ENCODE measurements around the gene RFC4.

RFC4 gene

DNA sequence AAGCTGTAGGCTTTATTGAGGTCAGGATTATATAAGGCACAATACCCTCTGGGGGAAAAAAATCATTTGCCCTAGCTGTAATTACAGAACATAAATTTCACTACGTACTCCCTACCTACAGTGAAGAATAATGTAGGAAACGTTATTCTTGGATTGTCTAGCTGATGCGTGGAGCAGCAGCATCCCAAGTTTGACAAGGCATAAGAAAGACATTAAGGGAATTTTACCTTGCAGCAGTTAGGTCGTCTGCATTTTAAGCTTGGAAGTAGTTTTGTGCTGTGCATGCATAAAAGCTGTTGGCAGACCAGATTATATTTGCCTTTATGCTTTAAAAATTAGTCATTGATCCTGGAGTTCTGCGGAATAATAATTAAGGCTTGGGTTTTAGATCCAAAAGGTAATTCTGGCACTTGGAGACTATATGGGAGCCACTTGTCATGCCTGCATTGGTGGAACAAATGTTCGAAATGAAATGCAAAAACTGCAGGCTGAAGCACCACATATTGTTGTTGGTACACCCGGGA, 20.7 kb downstream of the RFC4 start:
- DNase-seq = no peak

DNA sequence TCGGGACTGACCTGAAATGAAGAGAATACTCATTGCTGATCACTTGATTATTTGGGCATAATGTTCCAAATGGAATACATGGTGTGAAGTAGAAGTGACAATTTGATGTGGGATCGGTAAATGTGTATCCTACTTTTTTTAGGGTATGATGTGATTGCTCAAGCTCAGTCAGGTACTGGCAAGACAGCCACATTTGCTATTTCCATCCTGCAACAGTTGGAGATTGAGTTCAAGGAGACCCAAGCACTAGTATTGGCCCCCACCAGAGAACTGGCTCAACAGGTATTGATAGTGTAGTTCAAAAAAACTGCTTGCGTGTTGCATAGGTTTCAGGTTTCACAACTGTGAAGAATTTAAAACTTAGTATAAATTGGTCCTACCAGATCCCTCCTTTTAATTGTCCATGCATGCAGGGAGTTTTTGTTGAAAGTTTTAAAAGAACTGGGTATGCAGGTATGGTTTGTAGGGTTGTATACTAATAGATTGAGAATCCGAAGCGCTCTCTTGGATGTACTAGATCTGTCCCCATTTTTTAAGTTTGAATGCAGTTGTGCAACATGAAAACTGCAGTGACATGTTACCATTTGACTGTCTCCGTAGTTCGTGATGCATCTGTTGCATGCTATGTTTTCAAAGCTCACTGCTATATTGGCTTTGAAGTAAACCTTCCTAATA, 21.3 kb downstream of the RFC4 start:
- no peak for DNase-seq

DNA sequence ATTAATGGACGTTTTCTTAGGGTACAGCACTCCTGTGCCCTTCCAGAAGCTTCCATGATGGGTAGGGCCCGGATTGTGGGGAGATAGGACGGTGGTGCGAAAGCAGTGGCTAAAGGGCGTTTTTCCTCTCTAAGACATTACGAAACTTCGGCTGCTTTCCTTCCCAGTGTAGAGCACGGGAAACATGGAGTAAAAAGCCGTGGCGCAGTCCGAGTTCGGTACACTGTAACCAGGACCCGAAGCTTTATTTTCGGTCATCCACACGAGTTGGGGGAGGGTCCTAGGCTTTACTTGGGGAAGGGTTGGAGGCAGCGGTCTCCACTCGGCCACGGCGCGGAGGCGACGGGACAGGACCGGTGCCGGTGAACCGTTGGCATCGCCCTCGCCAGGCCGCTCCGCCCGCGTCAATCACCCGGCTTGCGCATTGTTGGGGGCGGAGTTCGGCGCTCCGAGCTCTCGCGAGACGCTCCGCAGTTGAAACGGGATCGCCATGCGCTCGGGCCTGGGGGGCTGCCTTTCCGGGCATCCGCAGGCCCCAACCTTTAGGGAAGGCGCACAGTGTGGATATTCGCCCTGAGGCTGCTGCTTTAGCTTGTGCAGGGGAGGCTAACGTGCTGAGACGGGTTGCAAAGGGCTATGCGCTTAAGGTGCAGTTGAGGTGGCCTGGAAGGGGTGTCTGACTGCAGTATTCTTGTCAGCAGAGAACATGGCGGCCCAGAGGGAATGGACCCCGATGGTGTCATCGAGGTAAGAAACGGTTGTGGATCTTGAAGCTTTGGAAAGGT, 22.4 kb downstream of the RFC4 start:
- DNase-seq = peak; percentile 15

DNA sequence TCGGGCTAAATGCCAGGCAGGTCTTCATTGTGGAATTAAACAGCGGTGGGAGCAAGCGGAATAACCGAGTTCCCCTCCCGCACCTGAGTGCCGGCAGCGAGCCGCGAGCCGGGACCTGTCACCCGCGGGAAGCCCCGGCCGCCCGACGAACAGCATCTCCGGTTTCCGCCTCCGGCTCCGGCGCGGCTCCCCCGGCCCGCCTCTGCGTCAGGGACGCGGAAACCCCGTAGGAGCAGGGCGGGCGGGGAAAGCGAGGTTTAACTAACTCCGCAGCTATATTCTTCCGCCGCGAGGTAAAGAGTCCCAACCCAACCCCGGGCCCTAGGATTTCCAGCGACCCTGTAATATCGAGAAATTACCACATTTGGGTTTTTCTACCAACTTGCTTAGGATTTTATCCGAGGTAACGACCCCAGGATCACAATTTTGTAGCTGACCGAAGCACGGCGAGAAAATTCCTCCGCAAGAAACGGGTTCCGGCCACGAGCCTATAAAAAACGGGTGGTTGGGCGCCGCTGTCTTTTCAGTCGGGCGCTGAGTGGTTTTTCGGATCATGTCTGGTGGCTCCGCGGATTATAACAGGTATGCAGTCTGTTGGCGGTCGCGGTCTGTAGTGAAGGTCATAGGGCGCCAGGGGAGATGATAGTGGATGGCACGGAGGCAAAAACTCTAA, 23.1 kb downstream of the RFC4 start, which contains the start of gene EIF4A2:
Gene EIF4A2 (plus strand): TSS at position 520 of the 673 bp plus-strand sequence. CDS start 34 bp downstream, at position 554.
- peak; percentile 73 for DNase-seq

DNA sequence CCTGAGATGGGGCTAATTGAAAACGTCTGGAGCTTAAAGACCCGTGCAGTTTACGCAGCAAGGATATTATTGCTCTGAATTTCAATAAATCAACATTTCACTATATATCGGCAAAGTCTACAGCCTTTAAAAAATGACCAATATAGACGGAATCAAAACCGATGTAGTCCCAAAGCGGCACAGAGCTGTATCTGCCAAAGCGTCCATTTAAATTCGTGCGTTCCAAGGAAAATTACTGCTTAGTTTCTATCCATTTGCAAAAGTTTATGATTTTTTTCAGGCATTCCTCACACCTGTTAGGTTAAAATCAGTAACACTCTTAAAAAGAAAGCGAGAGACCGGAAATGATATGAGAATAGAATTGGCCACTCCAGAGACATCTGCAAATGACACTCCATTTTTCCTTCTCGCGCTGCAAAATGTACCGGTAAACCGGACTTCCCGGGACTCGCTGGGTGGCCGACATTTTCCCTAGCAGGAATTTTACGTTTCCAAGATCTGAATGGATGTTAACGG, 23.7 kb downstream of the RFC4 start:
- peak; percentile 57 for DNase-seq

DNA sequence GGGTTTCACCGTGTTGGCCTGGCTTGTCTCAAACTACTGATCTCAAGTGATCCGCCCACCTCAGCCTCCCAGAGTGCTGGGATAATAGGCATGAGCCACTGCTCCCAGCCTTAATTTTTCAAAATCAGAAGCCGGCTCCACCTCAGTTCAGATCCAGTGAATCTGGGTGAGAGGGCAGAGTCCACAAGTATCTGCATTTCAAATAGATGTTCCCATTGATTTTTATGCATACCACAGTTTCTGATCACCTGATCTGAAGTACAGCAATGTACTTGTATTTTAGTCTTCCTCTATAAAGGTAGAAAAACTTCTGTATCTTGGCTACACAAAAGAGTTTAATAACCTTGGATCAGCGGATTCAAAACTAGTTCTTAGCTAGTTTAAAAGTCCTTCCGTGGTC, 27.1 kb downstream of the RFC4 start:
- DNase-seq = no peak

DNA sequence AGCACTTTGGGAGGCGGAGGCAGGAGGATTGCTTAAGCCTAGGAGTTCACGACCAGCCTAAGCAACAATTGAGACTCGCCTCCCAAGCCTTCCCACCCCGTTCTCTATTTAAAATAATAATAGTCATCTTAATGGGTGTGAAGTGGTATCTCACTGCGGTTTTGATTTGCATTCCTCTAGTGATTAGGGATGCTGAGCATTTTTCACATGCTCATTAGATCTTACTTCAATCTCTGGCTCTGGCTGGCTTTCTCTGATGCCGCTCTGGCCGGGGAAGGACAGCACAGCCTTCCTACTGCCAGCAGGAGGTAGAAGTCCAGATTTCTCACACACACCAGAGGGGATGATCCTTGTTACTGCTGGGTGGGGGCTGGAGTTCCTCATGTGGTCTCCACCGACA, 30.3 kb downstream of the RFC4 start:
- DNase-seq = no peak

DNA sequence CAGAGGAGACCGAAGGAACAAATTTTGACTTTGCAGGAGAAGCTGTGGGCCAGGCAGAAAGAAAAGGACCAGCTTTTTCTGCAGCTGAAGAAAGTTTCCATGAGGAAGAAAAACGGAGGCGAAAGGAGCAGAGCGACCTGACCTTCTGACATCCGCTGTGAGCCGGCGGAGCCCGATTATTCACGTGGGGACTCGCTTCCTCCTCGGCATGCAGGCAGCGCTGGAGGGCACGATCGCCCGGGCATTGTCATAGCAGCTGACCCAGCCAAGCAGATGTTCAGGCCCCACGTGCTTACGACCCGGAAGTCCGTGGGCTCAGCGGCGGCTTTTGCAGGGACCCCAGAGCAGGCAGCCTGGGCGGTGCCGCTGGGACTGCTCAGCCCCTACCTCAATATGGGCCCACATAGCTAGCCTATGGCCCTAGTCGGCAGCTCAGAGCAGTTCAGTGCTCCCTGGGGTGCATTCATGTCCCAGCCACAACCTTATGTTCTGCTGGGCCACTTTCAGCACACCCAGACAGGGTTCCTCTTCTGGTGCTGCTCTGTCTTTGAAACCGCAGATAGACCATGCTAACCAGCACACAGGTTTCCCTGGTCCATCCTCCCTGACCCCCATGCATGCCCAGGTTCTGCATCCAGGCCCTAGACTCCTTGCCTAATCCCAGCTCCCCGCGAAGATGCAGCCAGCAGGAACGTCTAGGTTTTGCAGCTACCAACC, 33.4 kb downstream of the RFC4 start:
- DNase-seq = no peak

DNA sequence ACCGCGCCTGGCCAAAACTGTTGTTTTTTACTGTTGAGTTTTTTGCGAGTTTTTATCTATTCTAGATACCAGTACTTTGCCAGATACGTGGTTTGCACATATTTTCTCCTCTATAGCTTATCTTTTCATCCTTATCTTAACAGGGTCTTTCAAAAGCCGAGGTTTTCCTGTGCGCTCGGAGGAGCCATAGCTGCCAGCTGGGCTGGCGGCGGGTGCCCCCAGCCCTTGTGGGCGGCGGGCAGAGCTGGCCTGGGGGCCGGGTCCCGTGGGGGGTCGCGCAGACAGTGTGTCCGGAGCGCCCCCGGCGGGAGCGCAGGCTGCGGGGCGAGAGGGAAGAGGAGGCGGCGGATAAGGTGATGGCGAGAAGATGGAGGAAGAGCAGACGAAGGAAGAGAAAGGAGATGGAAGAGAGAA, 34.0 kb downstream of the RFC4 start:
- no peak for DNase-seq

DNA sequence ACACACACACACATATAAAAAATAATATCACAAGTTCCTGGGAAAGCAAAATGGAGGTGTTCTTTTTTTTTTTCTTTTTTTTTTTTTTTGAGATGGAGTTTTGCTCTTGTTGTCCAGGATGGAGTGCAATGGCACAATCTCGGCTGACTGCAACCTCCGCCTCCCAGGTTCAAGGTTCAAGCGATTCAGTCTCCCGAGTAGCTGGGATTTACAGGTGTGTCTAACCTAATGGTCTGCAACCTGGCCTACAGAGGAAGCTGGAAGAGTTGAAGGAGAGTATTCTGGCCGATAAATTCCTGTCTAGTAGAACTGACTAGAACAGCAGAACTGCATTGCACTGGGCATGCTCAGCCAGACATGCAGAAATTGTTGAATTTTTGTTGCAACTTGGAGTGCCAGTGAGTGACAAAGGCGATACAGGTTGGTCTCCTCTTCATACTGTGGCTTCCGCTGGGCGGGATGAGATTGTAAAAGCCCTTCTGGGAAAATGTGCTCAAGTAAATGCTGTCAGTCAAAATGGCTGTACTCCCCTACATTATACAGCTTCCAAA, 45.3 kb downstream of the RFC4 start:
- DNase-seq = no peak

DNA sequence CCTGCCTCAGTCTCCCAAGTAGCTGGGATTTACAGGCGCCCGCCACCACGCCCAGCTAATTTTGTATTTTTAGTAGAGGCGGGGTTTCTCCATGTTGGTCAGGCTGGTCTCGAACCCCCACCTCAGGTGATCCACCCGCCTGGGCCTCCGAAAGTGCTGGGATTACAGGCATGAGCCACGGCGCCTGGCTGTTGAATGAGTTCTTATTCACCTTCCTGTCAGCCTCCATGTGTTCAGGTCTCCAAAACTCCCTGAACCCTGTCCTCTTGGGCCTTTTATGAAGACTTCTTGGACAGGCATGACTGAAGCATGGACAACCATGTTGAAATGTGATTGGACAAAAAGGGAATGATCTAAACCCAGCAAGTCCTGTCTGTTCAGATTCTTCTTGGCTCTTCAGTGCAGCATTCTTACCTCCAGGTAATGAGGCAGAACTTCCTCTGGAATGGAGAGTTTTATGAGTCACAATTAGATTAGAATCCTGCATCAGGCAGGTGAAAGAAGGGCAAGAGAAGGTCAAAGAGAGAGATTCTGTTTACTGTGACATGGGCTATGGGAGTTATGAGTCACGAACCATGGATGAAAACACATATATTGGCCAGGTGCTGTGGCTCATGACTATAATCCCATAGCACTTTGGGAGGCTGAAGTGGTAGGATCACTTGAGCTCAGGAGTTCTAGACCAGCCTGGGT, 46.0 kb downstream of the RFC4 start:
- no peak for DNase-seq

DNA sequence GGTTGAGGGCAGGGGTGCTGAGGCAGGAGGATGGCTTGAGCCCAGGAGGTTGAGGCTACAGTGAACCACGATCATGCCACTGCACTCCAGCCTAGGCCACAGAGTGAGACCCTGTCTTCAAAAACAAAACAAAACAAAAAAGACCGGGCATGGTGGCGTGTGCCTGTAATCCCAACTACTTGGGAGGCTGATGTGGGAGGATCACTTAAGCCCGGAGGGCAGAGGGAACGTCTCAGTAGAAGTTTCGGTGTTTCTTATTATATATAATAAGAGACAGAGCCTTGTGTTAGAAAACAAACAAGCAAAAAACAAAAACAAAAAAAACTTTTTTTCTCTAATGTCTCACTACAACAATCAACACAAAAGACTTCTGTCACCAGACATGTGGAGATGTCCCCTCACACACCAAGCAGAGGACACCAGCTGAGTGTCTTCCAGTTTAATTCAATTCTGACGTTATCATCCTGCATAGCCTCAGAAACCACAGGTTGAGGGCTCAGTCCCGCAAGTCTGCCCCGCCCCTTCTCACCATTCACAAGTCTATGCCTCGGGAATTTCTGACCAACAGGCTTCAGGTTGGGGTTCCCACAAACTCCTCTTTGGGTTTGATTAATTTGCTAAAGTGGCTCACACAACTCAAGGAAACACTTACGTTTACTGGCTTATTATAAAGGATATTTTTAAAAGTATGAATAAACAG, 46.9 kb downstream of the RFC4 start:
- no peak for DNase-seq

DNA sequence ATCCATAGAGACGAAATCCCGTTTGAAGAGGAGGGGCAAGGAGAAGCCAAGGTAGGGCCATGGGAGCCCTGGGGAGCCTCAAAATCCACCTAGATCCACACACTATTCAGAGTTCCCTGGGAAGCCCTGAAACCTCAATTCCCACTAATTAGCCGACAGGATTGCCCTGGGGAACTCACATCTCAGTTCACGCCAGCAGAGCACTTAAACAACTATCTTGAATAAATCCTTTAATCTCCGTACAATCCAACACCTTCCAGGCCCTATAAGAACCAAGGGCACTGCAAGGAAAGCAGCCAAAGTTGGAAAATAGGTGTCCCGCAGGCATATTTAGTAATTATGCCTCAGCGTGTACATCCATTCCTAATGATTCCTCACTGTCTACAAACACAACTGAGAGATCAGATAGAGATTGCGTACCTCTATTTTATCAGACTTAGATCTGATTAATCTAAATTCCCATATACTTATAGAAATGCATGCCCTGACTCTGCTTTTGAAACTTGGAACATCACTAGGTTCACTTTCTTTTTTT, 48.5 kb downstream of the RFC4 start:
- no peak for DNase-seq

DNA sequence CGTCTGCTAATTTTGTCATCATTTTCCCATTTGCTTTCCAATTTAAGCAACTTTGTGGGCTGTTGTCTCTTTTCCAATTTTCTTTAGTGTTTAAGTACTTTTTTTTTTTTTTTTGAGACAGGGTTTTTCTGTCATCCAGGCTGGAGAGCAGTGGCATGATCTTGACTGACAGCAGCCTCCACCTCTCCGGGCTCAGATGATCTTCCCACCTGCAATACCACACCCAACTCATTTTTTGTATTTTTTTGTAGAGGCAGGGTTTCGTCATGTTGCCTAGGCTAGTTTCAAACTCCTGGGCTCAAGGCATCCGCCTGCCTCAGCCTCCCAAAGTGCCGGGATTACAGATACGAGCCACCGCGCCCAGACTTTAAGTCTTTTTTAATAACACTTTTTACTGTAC, 49.1 kb downstream of the RFC4 start:
- no peak for DNase-seq

DNA sequence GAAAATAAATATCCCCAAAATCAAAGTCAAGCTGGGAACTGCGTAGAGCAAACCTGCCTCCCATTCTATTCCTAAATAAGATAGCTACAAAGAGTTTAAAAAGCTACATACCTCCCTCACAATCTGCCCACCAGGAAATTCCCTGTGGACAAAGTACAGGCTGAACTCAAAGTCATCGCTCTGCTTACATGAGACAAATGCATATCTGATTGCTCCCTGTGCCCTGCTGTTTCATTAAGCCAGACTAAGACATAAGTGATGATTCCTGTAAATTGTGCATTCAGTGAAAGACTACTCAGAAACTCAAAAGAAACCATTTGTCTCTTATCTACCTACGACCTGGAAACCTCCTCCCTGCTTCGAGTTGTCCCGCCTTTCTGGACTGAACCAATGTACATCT, 51.4 kb downstream of the RFC4 start:
- no peak for DNase-seq

DNA sequence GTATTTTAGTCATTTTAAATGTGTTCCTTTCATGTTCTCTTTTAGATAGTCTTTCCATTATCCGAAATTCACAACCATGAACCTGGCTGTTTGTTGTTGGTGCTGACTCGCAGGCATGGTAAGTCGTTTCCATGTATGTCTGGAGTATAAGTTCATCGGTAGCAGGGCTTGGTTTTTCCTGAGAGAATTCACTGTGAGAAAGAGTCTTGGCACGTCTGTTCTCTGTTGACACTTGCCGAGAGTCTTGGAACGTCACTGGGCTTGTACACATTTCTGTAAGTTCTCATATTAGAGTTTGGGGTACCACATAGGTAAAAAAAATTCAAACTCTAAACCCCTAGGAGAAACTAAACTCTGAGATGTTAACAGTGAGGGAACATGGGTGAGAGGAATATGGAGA, 52.3 kb downstream of the RFC4 start:
- no peak for DNase-seq

DNA sequence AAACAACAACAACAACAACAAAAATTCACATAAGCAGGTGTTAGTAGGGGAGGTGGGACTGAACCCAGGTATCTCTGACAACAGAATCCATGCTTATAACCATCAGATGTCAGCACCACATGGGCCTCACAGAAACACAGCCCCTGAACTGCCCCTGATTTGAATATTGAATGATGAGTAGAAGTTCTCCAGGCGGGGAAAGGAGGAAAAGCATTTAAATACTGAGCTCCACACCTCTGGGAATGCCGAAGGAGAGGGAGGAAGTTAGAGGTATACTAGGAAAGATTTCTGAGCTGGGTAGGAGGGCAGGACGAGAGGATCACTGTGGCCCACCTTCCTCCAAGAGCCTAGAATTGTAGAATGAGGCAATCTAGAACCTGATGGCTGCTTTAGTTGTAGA, 54.8 kb downstream of the RFC4 start:
- no peak for DNase-seq

DNA sequence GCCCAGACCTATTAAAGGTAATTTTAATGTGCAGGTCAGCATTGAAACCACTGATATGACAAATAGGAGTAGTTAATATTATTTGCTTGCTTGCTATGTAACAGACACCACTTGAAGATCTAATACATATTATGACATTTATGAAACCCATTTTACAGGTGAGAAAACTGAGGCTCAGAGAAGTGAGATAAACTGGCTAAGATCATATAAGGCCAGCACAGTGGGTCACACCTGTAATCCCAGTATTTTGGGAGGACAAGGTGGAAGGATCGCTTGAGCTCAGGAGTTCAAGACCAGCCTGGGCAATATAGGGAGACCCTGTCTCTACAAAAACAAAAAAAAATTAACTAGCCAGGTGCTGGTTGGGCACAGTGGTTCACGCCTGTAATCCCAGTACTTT, 56.0 kb downstream of the RFC4 start:
- no peak for DNase-seq

DNA sequence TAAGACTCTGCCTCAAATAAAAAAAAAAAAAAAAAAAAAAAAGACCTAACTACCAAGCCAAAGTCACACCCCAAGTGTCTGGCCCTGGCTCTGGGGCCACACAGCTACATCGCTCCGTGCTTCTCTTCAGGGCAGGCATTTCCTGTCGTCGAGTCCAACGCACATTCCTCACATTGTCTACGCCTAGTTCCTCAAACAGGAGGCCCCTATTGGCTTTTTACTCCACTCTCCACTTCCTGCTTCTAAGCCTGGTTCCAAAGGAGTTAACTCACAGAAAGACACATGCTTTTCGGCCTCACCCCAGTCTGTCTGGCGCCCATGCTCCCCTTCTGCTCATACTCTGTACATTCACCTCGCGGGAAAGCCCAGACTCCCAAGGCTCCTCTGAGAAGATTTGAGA, 60.3 kb downstream of the RFC4 start:
- no peak for DNase-seq

DNA sequence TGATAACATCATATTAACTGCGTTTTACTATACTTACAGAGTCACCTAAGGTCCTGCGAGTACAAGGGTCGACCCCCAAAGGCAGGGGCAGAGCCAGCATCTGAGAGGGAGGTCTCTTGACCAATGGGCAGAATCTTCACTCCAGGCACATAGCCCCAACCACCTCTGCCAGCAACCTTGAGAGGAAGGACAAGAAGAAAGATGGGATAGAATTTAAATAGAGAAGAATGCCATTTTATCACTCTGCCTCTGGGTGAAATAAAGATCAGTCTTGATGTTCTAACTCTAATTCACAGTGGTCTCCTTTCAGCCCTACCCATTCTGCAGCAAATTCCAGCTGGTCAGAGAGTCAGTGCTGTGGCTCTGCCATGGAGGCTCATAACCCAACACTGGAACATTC, 62.6 kb downstream of the RFC4 start:
- DNase-seq = no peak
